ENCODE data around the gene RNF25.

DNA sequence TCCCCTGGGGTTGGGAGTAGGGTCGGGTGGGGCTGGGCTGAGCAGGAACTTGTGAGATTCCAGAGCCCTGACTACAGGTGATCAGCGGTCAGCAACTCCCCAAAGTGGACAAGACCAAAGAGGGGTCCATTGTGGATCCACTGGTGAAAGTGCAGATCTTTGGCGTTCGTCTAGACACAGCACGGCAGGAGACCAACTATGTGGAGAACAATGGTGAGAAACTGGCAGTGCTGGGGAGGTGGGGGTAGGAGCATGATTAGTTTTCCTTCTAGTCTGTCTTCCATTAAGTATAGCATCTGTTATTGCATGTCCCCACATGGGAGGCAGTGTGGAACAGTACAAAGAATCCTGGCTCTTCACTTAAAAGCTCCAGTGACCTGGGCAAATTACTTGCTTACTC lies 36.1 kb downstream of the RNF25 start:
- TF ChIP-seq, protein P1, sequence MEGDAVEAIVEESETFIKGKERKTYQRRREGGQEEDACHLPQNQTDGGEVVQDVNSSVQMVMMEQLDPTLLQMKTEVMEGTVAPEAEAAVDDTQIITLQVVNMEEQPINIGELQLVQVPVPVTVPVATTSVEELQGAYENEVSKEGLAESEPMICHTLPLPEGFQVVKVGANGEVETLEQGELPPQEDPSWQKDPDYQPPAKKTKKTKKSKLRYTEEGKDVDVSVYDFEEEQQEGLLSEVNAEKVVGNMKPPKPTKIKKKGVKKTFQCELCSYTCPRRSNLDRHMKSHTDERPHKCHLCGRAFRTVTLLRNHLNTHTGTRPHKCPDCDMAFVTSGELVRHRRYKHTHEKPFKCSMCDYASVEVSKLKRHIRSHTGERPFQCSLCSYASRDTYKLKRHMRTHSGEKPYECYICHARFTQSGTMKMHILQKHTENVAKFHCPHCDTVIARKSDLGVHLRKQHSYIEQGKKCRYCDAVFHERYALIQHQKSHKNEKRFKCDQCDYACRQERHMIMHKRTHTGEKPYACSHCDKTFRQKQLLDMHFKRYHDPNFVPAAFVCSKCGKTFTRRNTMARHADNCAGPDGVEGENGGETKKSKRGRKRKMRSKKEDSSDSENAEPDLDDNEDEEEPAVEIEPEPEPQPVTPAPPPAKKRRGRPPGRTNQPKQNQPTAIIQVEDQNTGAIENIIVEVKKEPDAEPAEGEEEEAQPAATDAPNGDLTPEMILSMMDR (IDR thresholded peaks at IDR 0.05) = no peak
- TF ChIP-seq POLR2A (IDR thresholded peaks at IDR 0.05) = no peak

Data from testis (tissue), 2 donors.